Measurements from ENCODE around the gene SNAP25. TPM values are rescaled to one million over a fixed set of nuclear protein-coding genes. Genes with fewer than 3 reads are reported as not detected.

The SNAP25 gene
- total RNA-seq, 2 experiments from 2014 or later = not detected

- Mint-ChIP-seq H3K9me3 (no peaks in the 10 kb centered on the region), H3K36me3 (ENCODE audit: low read depth) (no peaks in the 10 kb centered on the region), H3K4me1 (ENCODE audit: low read depth) (no peaks in the 10 kb centered on the region), H3K27me3 (peaks cover under 1% of the 10 kb centered on the region), H3K4me3 (no peak overlapping the region), H3K27ac (no peak overlapping the region)
- DNase-seq (no peak), ATAC-seq (no peak)
- ChIA-PET POLR2A (no interaction called here), CTCF (no interaction called here)
- TF ChIP-seq CTCF (IDR thresholded peaks at IDR 0.05) = no peak
- intact Hi-C loops (cut with micrococcal nuclease) = no loop called here
These were observed 41.7 kb downstream of the SNAP25 start for GRCh38 chr20:10260316-10260715.

GRCh38 chr20:10261702-10262101 lies 43.1 kb downstream of the SNAP25 start:
- POLR2A ChIA-PET = no interaction called here
- no peak for TF ChIP-seq CTCF (IDR thresholded peaks at IDR 0.05)
- no peaks in the 10 kb centered on the region for H3K9me3 Mint-ChIP-seq
- DNase-seq = no peak
- H3K27ac Mint-ChIP-seq = no peak overlapping the region
- no peak for ATAC-seq
- CTCF ChIA-PET = no interaction called here
- H3K4me3 Mint-ChIP-seq = no peak overlapping the region
- H3K4me1 Mint-ChIP-seq (ENCODE audit: low read depth) = no peaks in the 10 kb centered on the region
- no peaks in the 10 kb centered on the region for H3K27me3 Mint-ChIP-seq
- H3K36me3 Mint-ChIP-seq (ENCODE audit: low read depth) = no peaks in the 10 kb centered on the region
- intact Hi-C loops (cut with micrococcal nuclease) = no loop called here

GRCh38 chr20:10263385-10264165 lies 44.9 kb downstream of the SNAP25 start:
- intact Hi-C loops (cut with micrococcal nuclease) = no loop called here

GRCh38 chr20:10264166-10264558 lies 45.5 kb downstream of the SNAP25 start:
- ChIA-PET POLR2A (no interaction called here), CTCF (no interaction called here)
- intact Hi-C loops (cut with micrococcal nuclease) = no loop called here
- H3K27me3 Mint-ChIP-seq = no peaks in the 10 kb centered on the region
- no peaks in the 10 kb centered on the region for H3K36me3 Mint-ChIP-seq (ENCODE audit: low read depth)
- no peaks in the 10 kb centered on the region for H3K4me1 Mint-ChIP-seq (ENCODE audit: low read depth)
- DNase-seq (no peak), ATAC-seq (no peak)
- no peak for TF ChIP-seq CTCF (IDR thresholded peaks at IDR 0.05)
- no peaks in the 10 kb centered on the region for H3K9me3 Mint-ChIP-seq
- no peak overlapping the region for H3K27ac Mint-ChIP-seq
- no peak overlapping the region for H3K4me3 Mint-ChIP-seq

More at GRCh38 chr20:10263385-10264165, 44.9 kb downstream of the SNAP25 start:
- H3K4me3 Mint-ChIP-seq = no peak overlapping the region
- H3K4me1 Mint-ChIP-seq (ENCODE audit: low read depth) = no peaks in the 10 kb centered on the region
- DNase-seq (no peak), ATAC-seq (no peak)
- ChIA-PET POLR2A (no interaction called here), CTCF (no interaction called here)
- H3K36me3 Mint-ChIP-seq (ENCODE audit: low read depth) = no peaks in the 10 kb centered on the region
- TF ChIP-seq CTCF (IDR thresholded peaks at IDR 0.05) = no peak
- no peaks in the 10 kb centered on the region for H3K27me3 Mint-ChIP-seq
- no peak overlapping the region for H3K27ac Mint-ChIP-seq
- no peaks in the 10 kb centered on the region for H3K9me3 Mint-ChIP-seq

GRCh38 chr20:10268636-10269035 lies 50.0 kb downstream of the SNAP25 start:
- Mint-ChIP-seq H3K9me3 (no peaks in the 10 kb centered on the region), H3K36me3 (ENCODE audit: low read depth) (no peaks in the 10 kb centered on the region), H3K4me1 (ENCODE audit: low read depth) (no peaks in the 10 kb centered on the region), H3K27ac (no peak overlapping the region), H3K4me3 (no peak overlapping the region), H3K27me3 (no peaks in the 10 kb centered on the region)
- CTCF ChIA-PET = no interaction called here
- TF ChIP-seq CTCF (IDR thresholded peaks at IDR 0.05) = no peak
- DNase-seq = no peak
- intact Hi-C loops (cut with micrococcal nuclease) = no loop called here
- no peak for ATAC-seq
- POLR2A ChIA-PET = no interaction called here
